Hematopoietic multipotent progenitor cell treated with erythropoietin and hydrocortisone succinate and interleukin-3 and kit ligand, for 17 days (in vitro differentiated cells): ENCODE data around the gene PLXNA4.

Source experiments
- DNase-seq: peaks from one replicate; pipeline ENCODE4 v3.0.0-alpha.2; 2015; ENCODE audit warnings: low spot score

PLXNA4 gene

DNA sequence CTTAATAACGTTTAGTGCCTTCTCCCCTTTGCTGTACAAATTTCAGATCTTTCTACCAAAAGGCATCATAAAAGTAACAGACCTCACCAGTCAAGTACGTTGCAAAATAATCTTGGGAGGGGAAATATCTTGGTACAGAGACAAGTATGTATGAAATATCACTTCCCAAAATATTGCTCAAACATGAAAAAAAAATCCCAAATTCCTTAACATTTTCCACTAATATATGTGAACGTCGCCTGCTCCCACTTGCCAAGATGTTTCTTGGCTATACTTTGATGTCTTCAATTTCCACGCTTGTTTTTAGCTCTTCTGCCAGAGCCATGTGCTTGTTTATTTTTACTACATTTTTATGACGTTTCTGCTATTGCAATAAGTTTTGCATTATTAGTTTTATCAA, 223.5 kb downstream of the PLXNA4 start:
- DNase-seq: no peak

DNA sequence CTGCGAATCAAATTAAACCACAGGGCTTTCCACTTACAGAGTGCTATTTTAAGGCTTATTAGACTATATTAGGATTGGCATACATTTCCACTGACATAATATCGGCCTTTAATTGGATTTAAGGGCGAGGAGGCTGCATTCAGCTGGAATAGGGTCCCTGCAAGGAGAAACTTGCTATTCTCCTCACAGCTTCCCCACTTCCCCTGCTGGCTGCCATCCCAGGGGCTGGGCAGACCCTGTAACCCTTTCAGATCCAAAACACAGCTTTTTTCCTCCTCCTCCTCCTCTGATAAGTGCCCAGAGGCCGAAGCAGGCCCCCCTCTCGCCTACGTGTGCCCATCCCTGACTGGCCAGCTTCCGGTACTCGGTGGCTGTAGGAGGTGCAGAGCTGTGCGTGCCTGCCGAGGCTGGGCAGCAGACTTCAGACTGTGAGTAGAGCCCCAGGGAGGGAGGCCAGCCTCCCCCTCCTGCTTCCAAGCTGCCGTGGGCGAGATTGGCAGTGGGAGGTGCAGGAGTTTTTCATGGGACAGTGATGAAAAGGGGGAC, 224.2 kb downstream of the PLXNA4 start:
- no peak for DNase-seq

DNA sequence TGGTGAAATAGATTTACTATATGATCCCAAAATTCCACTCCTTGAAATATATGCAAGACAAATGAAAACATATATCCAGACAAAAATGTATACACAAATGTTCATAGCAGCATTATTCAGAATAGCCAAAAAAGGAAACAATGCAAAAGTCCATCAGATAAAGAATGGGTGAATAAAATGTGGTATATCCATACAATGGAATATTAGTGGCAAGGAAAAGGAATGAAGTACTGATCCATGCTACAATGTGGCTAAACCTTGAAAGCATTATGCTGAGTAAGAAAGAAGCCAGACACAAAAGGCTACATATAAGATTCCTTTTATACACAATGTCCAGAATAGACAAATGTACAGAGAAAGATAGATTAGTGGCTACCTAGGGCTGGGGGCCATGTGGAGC, 225.5 kb downstream of the PLXNA4 start:
- DNase-seq: no peak

DNA sequence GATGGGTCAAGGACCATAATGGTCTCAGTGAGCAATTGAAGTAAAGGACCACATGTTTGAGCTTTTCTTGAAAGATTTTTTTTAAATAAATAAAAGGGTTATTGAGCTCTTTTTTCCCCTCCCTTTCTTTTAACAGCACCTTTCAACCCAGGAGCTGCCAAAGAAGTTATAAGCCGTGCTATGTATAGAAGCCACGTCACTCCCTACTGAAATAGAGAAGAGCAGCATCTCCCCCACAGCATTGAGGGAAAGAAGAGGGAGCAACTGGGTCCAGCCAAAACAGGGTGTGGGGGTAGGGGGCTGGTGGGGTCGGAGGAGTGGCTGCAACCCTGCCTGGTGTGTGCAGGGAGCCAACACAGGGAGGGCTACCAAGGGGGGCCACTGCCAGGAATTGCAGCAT, 227.2 kb downstream of the PLXNA4 start:
- DNase-seq: no peak

DNA sequence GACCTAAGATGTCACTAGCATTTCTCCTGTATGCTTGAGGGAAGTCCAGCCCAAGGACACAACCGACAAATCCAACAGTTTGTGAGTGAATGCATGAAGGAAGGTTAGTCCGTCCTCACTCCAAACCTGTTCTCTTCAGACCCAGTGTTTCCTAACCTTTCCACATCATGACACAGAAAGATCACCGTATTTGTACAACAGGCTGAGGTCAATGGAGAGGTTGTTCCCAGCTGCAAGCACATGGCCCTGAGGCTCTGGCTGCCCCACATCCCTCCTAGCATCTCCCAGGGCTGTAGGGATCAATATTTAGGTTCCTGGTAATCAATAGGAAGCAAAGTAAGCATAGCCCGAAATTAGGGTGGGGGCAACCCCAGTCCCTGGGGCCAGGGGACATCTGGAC, 227.9 kb downstream of the PLXNA4 start:
- no peak for DNase-seq

DNA sequence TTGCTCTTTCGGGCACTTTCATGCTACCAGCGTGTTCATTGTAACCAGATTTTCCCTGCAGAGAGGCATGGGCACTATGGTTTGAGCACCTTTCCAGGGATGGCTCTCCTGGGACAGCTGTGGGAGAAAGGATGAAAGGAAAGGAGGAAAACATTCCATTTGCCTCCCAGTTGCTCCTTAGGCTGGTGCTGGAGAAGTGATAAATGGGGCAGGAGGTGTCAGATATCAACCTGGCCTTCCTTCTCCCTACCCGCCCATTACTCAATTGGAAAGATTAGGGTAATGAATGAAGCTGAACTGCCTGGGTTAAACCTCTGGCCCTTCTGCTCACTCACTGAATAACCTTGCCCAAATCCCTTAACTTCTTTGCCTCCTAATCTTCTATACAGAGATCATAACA, 228.4 kb downstream of the PLXNA4 start:
- no peak for DNase-seq

DNA sequence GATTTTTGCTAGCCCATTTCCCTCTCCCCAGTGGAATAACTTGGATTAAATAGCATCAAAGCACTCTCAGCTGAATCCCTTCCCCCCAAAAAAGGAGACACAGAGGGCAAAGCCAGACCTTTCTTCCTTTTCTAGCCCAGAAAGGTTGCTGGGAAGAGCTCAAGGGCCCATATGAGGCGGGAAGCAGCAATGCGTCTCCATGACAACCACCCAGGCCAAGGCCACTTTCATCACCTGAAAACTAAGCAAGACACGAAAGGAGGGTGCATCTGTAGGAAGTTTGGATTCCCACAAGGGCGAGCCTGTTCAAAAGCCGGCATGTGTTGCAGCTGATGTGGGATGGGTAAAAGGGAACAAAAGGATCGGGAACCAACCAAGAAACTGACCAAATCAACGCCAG, 229.1 kb downstream of the PLXNA4 start:
- DNase-seq: no peak

DNA sequence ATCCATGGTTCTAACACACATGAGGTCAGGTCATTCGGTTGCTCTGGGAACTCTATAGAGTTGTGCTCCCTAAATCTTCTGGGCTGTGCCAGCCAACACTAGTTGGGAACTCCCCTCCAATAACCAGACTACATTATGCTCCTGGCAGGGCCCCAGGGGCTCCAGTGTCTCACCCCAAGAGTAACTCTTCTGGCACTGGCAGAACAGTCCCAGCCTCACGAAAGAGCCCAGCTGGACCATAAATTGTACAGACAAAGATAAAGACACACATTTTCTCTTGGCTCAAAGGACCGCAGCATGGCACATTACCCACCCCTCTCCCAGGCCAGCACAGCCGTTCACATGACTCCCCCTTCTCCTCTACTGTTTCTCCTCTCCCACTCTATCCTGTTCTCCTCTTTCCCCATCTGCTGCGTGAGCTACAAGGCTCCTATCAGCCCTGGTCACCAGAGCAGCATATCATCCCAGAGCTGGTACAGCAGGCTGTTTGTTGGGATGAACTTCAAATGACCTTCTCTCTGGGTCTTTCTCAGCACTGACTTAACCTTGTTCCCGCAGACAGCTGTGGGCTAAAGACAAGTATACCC, 230.6 kb downstream of the PLXNA4 start:
- no peak for DNase-seq

DNA sequence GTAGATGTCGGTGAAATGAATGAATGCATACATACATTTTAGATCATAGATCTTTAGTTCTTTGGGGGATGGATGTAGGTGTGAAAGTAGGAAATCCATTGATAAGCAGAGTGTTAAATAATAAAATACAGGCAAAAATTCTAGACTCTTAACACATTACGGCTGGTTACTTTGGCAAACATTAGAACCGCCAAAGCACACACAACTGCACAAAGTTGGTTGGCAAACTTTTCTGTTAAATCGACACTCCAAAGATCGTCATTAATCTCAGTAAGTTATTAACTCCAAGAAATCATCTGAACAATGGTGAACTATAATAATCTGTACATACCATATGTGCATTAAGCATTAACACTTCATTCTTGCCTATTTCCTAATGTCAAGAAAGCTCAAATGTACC, 231.2 kb downstream of the PLXNA4 start:
- DNase-seq: no peak

DNA sequence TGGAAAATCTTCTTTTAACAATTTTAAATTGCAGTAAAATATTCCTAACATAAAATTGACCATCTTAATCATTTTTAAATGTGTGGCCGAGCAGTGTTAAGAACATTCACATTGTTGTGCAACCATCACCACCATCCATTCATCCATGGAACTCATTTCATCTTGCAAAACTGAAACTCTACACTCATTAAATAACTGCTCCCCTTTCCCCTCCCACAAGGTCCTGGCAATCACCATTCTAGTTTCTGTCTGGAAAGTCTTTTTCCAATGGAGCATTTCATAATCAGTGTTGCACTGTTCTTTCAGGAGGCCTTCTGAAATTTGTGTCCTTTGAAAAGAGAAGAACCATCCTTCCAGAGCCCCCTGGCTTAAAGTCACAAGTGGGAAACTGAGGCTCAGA, 233.1 kb downstream of the PLXNA4 start:
- DNase-seq: no peak

DNA sequence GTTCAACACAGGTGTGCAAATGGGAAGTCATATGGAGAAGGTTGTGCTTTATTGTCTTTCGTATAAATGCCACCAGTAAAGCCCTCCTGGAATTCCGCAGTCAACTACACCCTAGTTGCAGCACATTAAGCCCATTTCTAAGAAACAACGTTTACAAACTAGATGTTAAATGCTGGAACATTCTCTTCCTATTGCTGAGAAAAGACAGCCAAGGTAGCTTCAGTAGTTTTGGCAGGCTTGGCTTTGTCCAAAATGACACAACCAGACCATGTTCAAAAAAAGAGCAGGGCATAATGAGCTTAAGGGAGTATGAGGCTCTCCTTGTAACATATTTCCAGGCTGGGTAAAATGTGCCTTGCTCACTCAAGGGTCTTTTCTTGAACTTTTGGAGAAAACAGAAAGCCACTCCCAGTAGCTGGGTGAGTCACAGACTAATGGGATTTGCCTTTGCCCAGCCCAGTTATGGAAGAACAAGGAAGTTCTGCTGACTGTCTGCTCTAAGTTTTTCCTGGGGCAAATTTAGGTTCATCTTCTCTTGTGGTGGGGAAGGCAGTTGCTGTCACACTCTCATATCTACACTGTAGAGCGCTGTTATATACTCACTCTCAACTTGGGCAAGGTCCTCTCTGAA, 238.7 kb downstream of the PLXNA4 start:
- DNase-seq: no peak

DNA sequence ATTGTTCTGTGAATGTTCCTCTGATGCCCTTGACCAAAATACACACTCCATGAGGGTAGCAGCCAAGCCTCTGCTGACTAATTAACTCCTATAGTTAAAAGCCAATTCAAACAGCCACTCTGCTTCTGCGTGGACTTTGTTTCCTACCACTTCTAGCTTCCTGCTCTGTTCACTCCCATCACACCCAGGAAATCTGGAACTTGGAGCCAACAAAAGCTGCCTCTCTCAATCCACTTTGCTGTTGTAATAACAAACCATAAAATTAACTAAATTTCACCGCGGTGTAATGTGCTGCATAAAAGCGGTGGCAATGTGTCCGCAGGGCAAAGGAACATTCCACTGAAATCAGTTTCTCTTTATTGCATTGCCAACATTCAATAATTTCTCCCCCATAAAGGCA, 239.5 kb downstream of the PLXNA4 start:
- no peak for DNase-seq

DNA sequence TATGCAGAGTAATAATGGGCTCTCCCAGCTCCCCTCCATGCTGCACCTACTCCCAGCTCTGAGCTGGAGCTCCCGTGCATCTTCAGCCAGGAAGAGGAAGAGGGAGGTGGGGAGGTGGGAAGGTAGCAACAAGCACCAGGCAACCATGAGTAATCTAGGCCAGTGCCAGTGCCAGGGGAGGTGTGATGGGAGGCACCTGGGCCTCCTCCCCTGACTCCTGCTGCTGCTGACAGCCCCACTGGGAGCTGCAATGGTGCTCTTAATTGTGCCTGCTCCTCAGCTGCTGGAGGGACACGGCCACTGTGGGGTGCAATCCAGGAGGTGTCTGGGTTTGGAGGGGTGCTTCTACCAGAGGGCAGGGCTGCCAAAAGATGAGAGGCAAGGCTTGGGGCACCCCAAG, 243.0 kb downstream of the PLXNA4 start:
- DNase-seq: no peak

DNA sequence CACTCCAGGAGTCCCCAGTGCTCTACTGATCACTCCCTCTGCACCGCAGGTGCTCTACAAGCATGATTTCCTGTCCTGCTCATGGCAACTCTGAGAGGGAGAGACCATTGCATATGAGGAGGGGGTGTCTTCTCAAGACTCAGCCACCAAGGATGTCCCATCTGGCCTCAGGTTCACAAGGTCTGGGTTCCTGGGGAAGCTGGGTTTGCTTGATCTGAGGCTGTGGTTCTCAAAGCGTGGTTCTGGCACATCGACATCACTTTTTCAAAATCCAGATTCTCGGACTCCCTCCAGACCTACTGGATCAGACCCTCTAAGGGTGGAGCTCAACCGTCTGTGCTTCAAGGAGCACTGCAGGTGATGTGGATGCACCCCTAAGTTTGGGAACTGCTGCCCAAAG, 247.5 kb downstream of the PLXNA4 start:
- DNase-seq: no peak

DNA sequence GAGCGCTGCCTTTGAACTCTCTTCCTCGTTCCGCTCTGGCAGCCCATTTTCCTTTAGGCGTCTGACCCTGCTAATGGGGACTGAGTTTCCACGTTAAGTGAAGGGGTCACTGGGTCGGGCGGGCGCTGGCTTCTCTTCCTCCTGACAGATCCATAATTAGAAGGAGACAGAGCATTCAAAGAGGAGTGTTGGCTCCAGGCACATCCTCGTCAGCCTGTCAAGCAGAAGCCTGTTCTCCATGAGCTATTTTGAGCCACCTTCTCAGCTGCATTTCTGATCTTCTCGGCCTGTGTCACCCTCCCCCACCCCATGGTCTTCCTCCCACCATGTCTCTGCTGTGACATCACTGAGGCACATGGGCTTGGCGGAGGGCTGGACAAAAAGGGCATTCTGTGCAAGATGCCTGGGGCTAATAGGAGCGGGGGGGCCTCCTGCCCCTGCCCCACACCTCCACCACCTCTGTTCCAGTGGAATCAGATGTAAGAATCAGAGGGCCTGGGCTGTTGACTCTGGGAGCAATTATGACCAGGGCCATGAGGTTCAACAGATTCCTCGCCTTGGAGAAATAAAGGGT, 248.1 kb downstream of the PLXNA4 start:
- no peak for DNase-seq

DNA sequence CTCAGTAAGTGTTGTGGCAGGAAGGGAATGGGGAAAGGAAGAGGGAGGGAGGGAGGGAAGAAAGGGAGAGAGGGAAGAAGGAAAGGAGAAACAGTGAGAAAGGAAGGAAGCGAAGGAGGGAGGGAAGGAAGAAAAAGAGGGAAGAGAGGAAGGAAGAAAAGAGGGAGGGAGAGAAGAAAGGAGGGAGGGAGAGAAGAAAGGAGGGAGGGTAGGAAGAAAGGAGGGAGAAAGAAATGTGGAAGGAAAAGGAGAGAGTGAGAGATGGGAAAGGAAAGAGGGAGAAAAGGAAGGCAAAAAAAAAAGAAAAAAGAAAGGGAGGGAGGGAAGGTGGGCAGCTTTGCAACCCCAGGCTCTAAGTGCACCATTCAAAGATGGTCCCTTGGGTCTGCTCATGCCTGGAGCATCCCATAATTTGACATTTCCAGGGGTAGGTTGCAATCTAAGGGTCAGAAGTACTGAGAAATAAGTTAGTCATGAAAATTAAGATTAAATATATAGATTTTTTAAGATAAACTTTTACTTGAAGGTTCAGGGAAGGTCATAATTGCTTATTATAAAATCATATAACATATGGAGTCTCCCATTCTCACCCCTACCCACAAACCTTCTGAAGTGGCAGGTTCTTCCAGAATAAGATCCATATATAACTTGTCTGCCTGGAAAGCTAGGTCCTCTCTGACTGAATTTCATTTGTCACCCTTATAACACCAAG, 249.2 kb downstream of the PLXNA4 start:
- no peak for DNase-seq

DNA sequence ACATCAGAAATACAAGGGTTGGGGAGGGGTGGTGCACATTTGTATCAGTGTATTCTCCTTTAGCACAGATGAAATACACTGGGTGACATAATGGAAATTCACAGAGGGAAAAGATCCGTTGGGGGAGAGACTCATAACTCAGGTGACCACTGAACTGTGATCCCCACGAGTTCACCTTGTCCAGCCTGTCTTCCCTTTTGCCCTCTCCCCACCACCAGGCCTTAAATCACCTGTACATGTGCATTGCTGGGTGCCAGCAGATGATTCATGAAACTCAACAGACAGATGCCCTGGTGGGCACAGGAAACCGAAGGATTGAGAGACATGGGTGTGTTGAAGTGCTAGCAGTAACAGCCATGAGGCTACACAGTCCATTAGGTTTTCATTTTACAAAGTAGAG, 253.3 kb downstream of the PLXNA4 start:
- no peak for DNase-seq

DNA sequence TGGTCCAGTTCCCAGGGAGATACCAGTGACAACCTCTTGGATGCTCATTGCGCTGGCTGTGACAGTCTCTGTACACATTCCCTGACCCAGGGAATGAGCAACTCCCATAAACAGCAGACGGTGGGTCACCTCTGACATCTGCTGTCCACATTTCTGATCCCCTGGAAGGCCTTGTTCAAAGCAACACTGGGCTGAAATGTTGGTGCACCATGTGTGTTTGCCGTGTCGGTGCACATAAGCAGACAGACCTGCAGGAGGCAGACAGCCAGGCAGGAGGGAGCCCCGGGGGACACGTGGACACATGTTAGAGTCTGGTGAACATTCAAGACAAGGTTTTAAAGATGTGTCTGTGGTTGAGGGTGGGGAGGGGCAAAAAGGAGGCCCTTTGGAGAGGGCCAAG, 254.9 kb downstream of the PLXNA4 start:
- DNase-seq: no peak

DNA sequence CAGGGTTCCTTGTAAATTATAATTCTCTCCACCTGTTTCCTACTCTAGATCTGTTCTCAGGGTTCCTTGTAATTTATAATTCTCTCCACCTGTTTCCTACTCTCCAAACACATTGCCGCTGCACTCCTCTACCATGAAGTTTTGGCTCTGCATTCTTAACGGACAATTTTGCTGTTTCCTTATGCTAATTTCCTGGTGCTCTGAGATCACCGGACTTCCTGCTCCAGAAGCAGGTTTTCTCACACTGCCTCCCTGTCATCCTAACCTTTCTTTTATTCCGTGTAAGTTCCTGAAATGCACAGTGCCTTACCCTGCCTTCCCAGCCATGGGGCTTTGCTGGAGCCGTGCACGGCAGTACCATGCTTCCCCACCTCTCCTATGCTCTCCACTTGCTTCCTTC, 256.8 kb downstream of the PLXNA4 start:
- DNase-seq: no peak

DNA sequence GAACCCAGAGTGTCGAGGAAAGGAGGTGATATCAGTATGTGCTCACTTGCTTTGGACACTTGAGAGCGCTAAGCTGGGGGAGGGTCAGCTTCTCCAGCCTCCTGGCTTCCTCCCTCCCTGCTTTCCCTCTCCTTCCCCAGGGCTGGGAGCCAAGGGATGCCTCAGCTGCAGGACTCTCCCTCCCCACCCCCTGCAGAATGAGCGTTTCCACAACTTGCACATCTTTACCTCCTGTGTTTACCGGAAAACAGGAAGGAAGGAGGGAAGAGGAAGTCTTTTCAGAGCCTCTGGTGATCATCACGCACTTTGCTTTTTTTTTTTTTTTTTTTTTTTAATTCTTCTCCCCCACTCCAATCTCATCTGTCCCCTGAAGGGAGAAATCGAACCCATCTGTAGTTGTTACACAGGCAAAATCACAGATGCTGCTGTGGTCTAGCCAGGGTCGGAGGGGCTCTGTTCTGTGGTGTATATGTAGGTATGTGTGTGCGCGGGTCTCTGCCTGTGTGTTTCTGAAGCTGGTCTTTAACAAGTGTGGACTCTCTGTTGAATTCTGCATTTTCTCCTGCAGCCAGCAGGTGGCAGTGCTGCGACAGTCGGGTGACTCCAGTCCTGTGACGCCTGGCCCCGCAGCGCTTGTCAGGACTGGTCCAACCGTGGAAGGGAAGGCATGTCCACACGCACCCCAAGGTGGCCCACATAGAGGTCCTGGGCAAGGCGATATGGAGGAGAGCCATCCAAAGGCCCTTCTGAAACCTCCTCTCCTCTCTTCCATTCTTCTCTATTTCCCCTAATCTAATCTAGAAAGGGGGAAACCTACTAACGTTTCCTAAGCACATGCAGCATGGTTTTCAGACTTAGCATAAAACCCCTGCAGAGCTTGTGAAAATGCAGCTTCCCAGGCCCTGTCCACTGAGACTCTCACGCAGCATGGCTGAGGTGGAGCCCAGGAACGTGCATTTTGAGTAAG, 257.6 kb downstream of the PLXNA4 start:
- peak; percentile 56 for DNase-seq

DNA sequence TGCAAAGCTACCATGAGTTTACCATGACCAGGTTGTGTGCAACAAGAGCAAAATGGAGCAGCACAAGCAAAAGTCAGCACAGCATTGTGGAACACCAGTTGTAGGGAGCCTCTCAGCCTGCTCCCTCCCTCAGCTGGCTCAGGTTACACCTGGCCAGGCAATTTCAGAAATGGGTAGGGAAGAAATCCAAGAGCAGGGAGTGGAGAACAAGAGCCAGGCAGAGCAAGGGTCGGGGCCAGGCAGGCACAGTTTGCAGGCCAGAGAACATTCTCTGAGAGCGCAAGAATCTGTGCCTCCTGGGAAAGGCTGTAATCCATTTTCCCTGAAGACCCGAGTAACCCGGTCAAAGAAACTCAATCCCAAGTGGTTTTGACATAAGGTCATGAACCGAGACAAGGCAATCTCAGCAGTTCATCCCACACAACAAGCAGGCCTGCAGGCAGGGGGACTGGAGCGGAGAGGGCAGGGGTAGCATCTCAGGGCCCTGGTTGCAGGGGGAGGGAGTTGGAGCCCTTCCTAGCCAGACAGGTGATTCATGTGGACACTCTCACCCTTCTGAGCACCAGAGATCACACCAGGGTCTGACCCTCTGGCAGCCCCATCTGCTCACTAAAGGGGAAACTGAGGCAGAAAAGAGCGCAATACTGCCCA, 258.4 kb downstream of the PLXNA4 start:
- no peak for DNase-seq
